PC-3 (cell line): Measurements from ENCODE around the gene CAMK2B. TPM values are rescaled to one million over a fixed set of nuclear protein-coding genes. Genes with fewer than 3 reads are reported as not detected.

Experiments used
- ATAC-seq: fragments of 200-7000 bp; cut with Tn5 transposase; 2 replicates; pipeline ENCODE4 v1.9.1; 2020; ENCODE audit warnings: mild to moderate bottlenecking, moderate library complexity
- BruUV-seq: library from RNA; stranded (reverse); fragments of 400-500 nt; replicated peaks from 2 replicates; lab custom pipeline; 2021; lab: Mats Ljungman, UMichigan
- CTCF ChIA-PET: fragments of 300-600 bp; sonication (Branson Sonifier 250); formaldehyde crosslinking; loops from one replicate; lab custom pipeline; 2022; ENCODE audit warnings: antibody characterized with exemption; lab: Charles Lee
- POLR2A ChIA-PET: fragments of 300-600 bp; sonication (Branson Sonifier 250); formaldehyde crosslinking; loops from one replicate; lab custom pipeline; 2022; ENCODE audit warnings: antibody characterized with exemption; ENCODE audit not compliant: unreplicated experiment; lab: Charles Lee
- DNase-seq: peaks from one replicate; pipeline ENCODE4 v3.0.0-alpha.2; 2015
- H2AFZ ChIP-seq: fragments of 300-600 bp; sonication (generic); 2 replicates; pipeline ENCODE4 v1.6.0; 2016; ENCODE audit warnings: antibody characterized with exemption, low read length
- H3F3A ChIP-seq: fragments of 300-600 bp; sonication (generic); one replicate; pipeline ENCODE4 v1.6.0; 2017; ENCODE audit warnings: antibody characterized with exemption, low read length, control low read depth, mild to moderate bottlenecking; ENCODE audit not compliant: unreplicated experiment
- H3K27ac ChIP-seq: fragments of 300-600 bp; sonication (generic); 2 replicates; pipeline ENCODE4 v1.5.1; 2016; ENCODE audit warnings: mild to moderate bottlenecking, low read length
- H3K27me3 ChIP-seq: fragments of 300-600 bp; sonication (generic); 2 replicates; pipeline ENCODE4 v1.6.1; 2016; ENCODE audit warnings: low read length, mixed read lengths
- H3K36me3 ChIP-seq: fragments of 300-600 bp; sonication (generic); 2 replicates; pipeline ENCODE4 v1.6.1; 2016; ENCODE audit warnings: low read depth, mixed run types, low read length, mixed read lengths
- H3K4me1 ChIP-seq: fragments of 300-600 bp; sonication (generic); 2 replicates; pipeline ENCODE4 v1.5.1; 2016; ENCODE audit warnings: low read length; ENCODE audit not compliant: insufficient read depth
- H3K4me2 ChIP-seq: fragments of 300-600 bp; sonication (generic); 2 replicates; pipeline ENCODE4 v1.6.0; 2016; ENCODE audit warnings: low read length
- H3K4me3 ChIP-seq: fragments of 300-600 bp; sonication (generic); 2 replicates; pipeline ENCODE4 v1.5.1; 2016; ENCODE audit warnings: mild to moderate bottlenecking, low read length, mixed read lengths
- H3K79me2 ChIP-seq: fragments of 300-600 bp; sonication (generic); 2 replicates; pipeline ENCODE4 v1.6.1; 2017; ENCODE audit warnings: low read length, mixed read lengths
- H3K9ac ChIP-seq: fragments of 300-600 bp; sonication (generic); 2 replicates; pipeline ENCODE4 v1.6.0; 2016; ENCODE audit warnings: mild to moderate bottlenecking, low read length
- H3K9me2 ChIP-seq: fragments of 300-600 bp; sonication (generic); replicated peaks from 2 replicates; pipeline ENCODE4 v1.6.1; 2016; ENCODE audit warnings: mixed run types, low read length, mixed read lengths
- H3K9me3 ChIP-seq: fragments of 300-600 bp; sonication (generic); 2 replicates; pipeline ENCODE4 v1.6.1; 2016; ENCODE audit warnings: low read length, mixed read lengths
- H4K20me1 ChIP-seq: fragments of 300-600 bp; sonication (generic); 2 replicates; pipeline ENCODE4 v1.6.1; 2016; ENCODE audit warnings: low read length, mixed read lengths
- EZH2 ChIP-seq: fragments of 300-600 bp; sonication (generic); IDR thresholded peaks from one replicate; pipeline ENCODE4 v1.6.1; 2017; ENCODE audit warnings: antibody characterized with exemption, mild to moderate bottlenecking, low read length; ENCODE audit not compliant: unreplicated experiment
- EZH2phosphoT487 ChIP-seq: fragments of 300-600 bp; sonication (generic); IDR thresholded peaks from 2 replicates; pipeline ENCODE4 v1.6.1; 2018; ENCODE audit warnings: mild to moderate bottlenecking, antibody characterized with exemption, low read length, borderline replicate concordance
- intact Hi-C: fragments of 100-400 bp; cut with micrococcal nuclease; formaldehyde crosslinking; loops from 2 replicates; pipeline ENCODE4 v1.9.0; 2023
- total RNA-seq: library from RNA; depleted of rRNA; stranded (reverse); fragments of >200 nt; gene quantifications from 2 replicates; pipeline ENCODE4 v1.2.3, GENCODE V29; 2014
- TF ChIP-seq, protein P1 (sequence below): fragments of 300-600 bp; sonication (generic); conservative IDR thresholded peaks from 2 replicates; pipeline ENCODE4 v1.5.1; 2017; ENCODE audit warnings: antibody characterized with exemption, low read depth, mild to moderate bottlenecking, low read length

Gene CAMK2B
- total RNA-seq, 1 experiment from 2014 or later = 1.2 TPM

DNA sequence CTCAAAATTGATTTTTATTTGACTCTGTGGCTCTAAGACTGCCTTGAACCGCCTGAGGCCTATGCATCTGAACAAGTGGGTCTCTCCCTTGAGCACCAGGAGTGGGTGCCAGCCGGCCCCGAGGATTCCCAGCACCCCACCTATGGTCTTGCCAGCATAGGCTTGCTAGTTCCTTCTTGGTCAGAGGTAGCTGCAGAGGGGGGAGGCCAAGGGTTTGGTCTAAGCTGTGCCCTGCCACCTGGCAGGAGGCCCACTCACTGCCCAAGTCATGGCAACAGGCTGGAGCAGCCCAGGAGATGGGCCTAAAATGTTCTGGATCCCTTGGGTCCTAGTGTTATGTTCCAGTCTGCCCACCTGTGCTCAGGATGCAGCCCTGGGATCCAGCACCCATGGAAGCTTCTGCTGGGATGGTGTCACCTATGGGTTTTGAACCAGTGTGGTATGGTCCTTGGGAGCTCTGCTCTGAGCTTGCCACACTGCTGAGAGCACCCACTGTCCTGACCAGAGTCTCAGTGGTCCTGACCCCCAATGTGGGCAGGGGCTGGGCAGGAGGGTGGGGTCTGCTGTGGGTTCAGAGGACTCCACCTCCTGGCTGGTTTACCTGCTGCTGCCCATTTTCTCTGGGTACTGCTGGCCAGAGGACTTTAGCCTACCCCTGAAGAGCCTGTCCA, 112.1 kb downstream of the CAMK2B start:
- Histone ChIP-seq H3K27ac (no peak overlapping the region), H3K9me2 (no peaks in the 10 kb centered on the region), H3K9ac (no peak overlapping the region), H3K27me3 (no peaks in the 10 kb centered on the region), H3K4me1 (no peaks in the 10 kb centered on the region), H3K36me3 (peaks cover 23% of the 10 kb centered on the region; the same call in 1 of the 2 replicates), H3K4me3 (no peak overlapping the region), H3K4me2 (no peak overlapping the region), H2AFZ (no peak overlapping the region), H3K79me2 (no peaks in the 10 kb centered on the region), H3K9me3 (no peaks in the 10 kb centered on the region), H4K20me1 (no peaks in the 10 kb centered on the region), H3F3A (no peaks in the 10 kb centered on the region)
- intact Hi-C loops = no loop called here
- no peak for ATAC-seq
- no peak for DNase-seq
- TF ChIP-seq EZH2 (no peak), EZH2phosphoT487 (no peak)
- TF ChIP-seq, protein P1, sequence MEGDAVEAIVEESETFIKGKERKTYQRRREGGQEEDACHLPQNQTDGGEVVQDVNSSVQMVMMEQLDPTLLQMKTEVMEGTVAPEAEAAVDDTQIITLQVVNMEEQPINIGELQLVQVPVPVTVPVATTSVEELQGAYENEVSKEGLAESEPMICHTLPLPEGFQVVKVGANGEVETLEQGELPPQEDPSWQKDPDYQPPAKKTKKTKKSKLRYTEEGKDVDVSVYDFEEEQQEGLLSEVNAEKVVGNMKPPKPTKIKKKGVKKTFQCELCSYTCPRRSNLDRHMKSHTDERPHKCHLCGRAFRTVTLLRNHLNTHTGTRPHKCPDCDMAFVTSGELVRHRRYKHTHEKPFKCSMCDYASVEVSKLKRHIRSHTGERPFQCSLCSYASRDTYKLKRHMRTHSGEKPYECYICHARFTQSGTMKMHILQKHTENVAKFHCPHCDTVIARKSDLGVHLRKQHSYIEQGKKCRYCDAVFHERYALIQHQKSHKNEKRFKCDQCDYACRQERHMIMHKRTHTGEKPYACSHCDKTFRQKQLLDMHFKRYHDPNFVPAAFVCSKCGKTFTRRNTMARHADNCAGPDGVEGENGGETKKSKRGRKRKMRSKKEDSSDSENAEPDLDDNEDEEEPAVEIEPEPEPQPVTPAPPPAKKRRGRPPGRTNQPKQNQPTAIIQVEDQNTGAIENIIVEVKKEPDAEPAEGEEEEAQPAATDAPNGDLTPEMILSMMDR = no peak
- BruUV-seq = no TSS peak
- CTCF ChIA-PET = no interaction called here
- POLR2A ChIA-PET = no interaction called here

DNA sequence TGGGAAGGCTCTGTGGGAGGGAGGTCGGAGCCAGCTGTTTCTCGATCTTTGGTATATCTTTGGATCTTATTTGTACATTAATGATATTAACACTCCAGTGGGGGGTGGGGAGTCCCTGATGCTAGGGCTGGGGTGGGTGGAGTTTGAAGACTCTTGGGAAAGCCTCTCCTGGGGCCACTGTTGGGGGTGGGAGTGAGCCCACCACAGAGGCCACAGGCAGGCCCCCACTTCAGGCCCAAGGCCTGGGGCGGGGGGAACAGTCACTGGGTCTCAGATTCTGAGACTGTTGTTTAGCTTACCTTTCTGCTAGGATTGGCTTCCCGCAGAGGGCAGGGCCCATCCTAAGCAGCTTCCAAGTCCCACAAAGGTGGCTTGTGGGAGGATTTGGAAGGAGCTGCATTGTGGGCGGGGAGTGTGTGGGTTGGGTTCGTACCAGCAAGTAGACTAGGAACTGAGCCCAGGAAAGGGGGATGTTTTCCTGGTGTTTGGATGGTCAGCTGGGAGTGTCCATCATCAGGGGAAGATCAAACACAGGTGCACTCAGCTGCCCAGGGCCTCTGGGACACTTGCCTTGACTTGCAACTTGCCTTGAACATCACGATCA, 112.7 kb downstream of the CAMK2B start:
- H3K4me2 ChIP-seq = no peak overlapping the region
- no peaks in the 10 kb centered on the region for H3F3A ChIP-seq
- TF ChIP-seq EZH2phosphoT487 (no peak), EZH2 (no peak)
- TF ChIP-seq, protein P1 = no peak
- H3K9ac ChIP-seq = no peak overlapping the region
- no peaks in the 10 kb centered on the region for H4K20me1 ChIP-seq
- no peak overlapping the region for H2AFZ ChIP-seq
- DNase-seq (no peak), ATAC-seq (no peak)
- intact Hi-C loops = no loop called here
- H3K79me2 ChIP-seq = no peaks in the 10 kb centered on the region
- H3K4me1 ChIP-seq = no peaks in the 10 kb centered on the region
- H3K36me3 ChIP-seq = peaks cover 24% of the 10 kb centered on the region; the same call in 1 of the 2 replicates
- ChIA-PET POLR2A (no interaction called here), CTCF (no interaction called here)
- TSS peak; percentile 18 for BruUV-seq
- H3K27me3 ChIP-seq = no peaks in the 10 kb centered on the region
- H3K9me3 ChIP-seq = no peaks in the 10 kb centered on the region
- no peaks in the 10 kb centered on the region for H3K9me2 ChIP-seq
- no peak overlapping the region for H3K27ac ChIP-seq
- no peak overlapping the region for H3K4me3 ChIP-seq

DNA sequence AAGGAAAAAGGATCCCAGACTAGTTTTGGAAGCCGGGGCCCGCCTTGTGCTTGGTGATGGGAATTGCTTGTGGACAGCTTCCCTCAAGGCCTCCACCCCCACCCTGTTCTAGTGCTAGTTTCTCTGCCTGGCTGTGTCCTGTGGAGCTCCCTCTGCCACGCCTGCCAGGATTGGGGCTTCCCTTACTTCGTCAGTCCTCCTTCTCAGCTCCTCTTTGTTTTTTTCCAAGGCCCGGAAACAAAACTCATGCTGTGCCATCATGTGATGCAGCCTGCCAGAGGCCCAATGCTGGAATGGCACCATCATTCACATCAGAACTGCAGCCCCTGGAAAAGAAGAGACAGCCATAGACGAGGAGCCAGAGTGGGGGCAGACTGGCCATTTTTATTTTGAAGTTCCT, 113.4 kb downstream of the CAMK2B start:
- intact Hi-C loops = no loop called here
- BruUV-seq = no TSS peak
- Histone ChIP-seq H3K9me3 (no peaks in the 10 kb centered on the region), H4K20me1 (no peaks in the 10 kb centered on the region), H3F3A (no peaks in the 10 kb centered on the region), H3K36me3 (peaks cover 30% of the 10 kb centered on the region; the same call in 1 of the 2 replicates), H2AFZ (no peak overlapping the region), H3K27me3 (no peaks in the 10 kb centered on the region), H3K4me3 (no peak overlapping the region), H3K9me2 (no peaks in the 10 kb centered on the region), H3K27ac (no peak overlapping the region), H3K4me2 (no peak overlapping the region), H3K79me2 (no peaks in the 10 kb centered on the region), H3K9ac (no peak overlapping the region), H3K4me1 (no peaks in the 10 kb centered on the region)
- POLR2A ChIA-PET = no interaction called here
- DNase-seq = no peak
- no peak for ATAC-seq
- CTCF ChIA-PET = no interaction called here
- no peak for TF ChIP-seq EZH2
- TF ChIP-seq, protein P1 = no peak
- no peak for TF ChIP-seq EZH2phosphoT487
